Kidney epithelial cell (primary cell): Measurements from ENCODE around the gene MUC21. TPM values are rescaled to one million over a fixed set of nuclear protein-coding genes. Genes with fewer than 3 reads are reported as not detected.
"Not testable (repeated sequence)": the region's sequence is repeated elsewhere in the genome, so short reads cannot be mapped to it uniquely, and the experiment has no call there.

Source experiments
- DNase-seq: peaks from one replicate; pipeline ENCODE4 v3.0.0-alpha.2; 2010; ENCODE audit warnings: low read depth
- H3K27me3 ChIP-seq: 2 replicates; pipeline ENCODE4 v1.6.0; 2011; ENCODE audit warnings: low read length; ENCODE audit not compliant: control insufficient read depth, insufficient read depth
- H3K36me3 ChIP-seq: 2 replicates; pipeline ENCODE4 v1.5.1; 2011; ENCODE audit warnings: low read length; ENCODE audit not compliant: control insufficient read depth, insufficient read depth
- H3K4me3 ChIP-seq: 2 replicates; pipeline ENCODE4 v1.5.1; 2011; ENCODE audit warnings: low read depth, mild to moderate bottlenecking, control low read depth, low read length
- CTCF ChIP-seq: IDR thresholded peaks from 2 replicates; pipeline ENCODE4 v1.5.1; 2011; ENCODE audit warnings: mild to moderate bottlenecking, moderate library complexity, low read length, control low read depth, inconsistent platforms; ENCODE audit not compliant: insufficient read depth, poor library complexity, severe bottlenecking
- total RNA-seq: library from RNA; depleted of rRNA; stranded (reverse); fragments of >200 nt; gene quantifications from 2 replicates; pipeline ENCODE4 v1.2.3, GENCODE V29; 2015

The MUC21 gene
- total RNA-seq, 1 donor from 2014 or later: not detected

- TF ChIP-seq CTCF: no peak
- Histone ChIP-seq H3K36me3 (no peaks in the 10 kb centered on the region), H3K4me3 (no peak overlapping the region), H3K27me3 (no peaks in the 10 kb centered on the region)
- DNase-seq: no peak
Measured at GRCh38 chr6:31020057-31020456, 36.5 kb downstream of the MUC21 start.

- not testable (repeated sequence) for DNase-seq, H3K4me3 ChIP-seq, H3K27me3 ChIP-seq, H3K36me3 ChIP-seq
Measured at GRCh38 chr6:31020631-31021255, 37.2 kb downstream of the MUC21 start.

GRCh38 chr6:31021705-31022531, 38.4 kb downstream of the MUC21 start:
- H3K4me3 ChIP-seq, H3K27me3 ChIP-seq, H3K36me3 ChIP-seq, DNase-seq: not testable (repeated sequence)

GRCh38 chr6:31025595-31025994, 42.1 kb downstream of the MUC21 start:
- Histone ChIP-seq H3K27me3 (no peaks in the 10 kb centered on the region), H3K36me3 (no peaks in the 10 kb centered on the region), H3K4me3 (no peak overlapping the region)
- no peak for DNase-seq
- TF ChIP-seq CTCF: no peak

- TF ChIP-seq CTCF: no peak
- Histone ChIP-seq H3K36me3 (no peaks in the 10 kb centered on the region), H3K4me3 (no peak overlapping the region), H3K27me3 (no peaks in the 10 kb centered on the region)
- no peak for DNase-seq
Measured at GRCh38 chr6:31031095-31031494, 47.6 kb downstream of the MUC21 start.

GRCh38 chr6:31033075-31033474, 49.6 kb downstream of the MUC21 start:
- Histone ChIP-seq H3K36me3 (no peaks in the 10 kb centered on the region), H3K4me3 (no peak overlapping the region), H3K27me3 (no peaks in the 10 kb centered on the region)
- DNase-seq: no peak
- no peak for TF ChIP-seq CTCF
